HG03558 (cell line): ENCODE results near the gene LRRC57.

ENCODE experiments used
- ATAC-seq: cut with Tn5 transposase; IDR thresholded peaks from one replicate; pipeline ENCODE4 v1.9.1; 2021; ENCODE audit warnings: moderate number of reproducible peaks; ENCODE audit not compliant: unreplicated experiment; ENCODE audit errors: extremely low read depth

The LRRC57 gene

DNA sequence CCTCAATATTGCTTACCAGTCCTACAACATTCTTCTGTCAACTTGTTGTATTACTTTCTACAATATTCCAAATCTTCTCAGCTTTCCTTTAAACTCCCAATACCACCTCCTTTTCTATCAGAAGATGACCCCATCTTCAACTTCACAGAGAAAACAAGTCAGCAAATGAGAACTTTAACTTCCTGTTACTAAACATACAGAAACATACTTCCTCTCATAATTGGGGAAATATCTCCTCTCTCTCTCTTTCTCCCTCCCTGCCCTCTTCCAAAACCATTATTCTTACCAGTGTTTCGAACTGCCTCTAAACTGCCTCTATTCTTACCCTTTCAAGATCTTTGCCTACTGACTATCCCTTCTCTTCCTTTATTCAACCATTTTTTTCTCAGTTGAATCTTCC lies 54.9 kb downstream of the LRRC57 start:
- ATAC-seq = no peak

DNA sequence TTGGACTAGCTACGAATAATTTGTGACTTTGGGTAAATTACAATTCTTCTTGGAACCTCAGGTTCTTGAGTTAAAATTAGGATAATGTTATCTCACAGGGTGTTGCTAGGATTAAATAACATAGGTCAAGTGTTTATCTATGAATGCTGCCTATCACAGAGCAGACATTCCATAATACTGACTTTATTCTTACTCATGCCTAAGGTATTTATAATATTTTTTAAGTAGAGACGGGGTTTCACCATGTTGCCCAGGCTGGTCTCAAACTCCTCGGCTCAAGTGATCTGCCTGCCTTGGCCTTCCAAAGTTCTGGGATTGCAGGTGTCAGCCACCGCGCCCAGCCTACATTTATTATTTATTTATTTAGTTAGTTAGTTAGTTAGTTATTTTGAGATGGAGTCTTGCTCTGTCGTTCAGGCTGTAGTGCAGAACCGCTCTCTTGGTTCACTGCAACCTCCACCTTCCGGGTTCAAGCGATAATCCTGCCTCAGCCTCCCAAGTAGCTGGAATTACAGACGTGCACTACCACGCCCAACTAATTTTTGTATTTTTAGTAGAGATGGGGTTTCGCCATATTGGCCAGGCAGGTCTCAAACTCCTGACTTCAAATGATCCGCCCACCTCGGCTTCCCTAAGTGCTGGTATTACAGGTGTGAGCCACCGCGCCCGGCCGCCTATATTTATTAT lies 56.9 kb downstream of the LRRC57 start:
- no peak for ATAC-seq

- no peak for ATAC-seq
These were observed 57.7 kb downstream of the LRRC57 start, which contains the start of gene ZNF106 for GRCh38 chr15:42490671-42491538. TSS of gene ZNF106 (minus strand) at chr15:42491141. CDS start at chr15:42472289, 18,852 bp downstream.

GRCh38 chr15:42490291-42490670 lies 58.3 kb downstream of the LRRC57 start:
- ATAC-seq = no peak
